IPS-18c (cell line): Measurements from ENCODE around the gene CCDC171.
"Not testable (repeated sequence)": the region's sequence is repeated elsewhere in the genome, so short reads cannot be mapped to it uniquely, and the experiment has no call there.

Experiments used
- H3K4me3 ChIP-seq: 2 replicates; pipeline ENCODE4 v1.7.0; 2013; ENCODE audit warnings: low read depth, mild to moderate bottlenecking, low read length, moderate library complexity; ENCODE audit not compliant: insufficient read depth
- H3K9me3 ChIP-seq: one replicate; pipeline ENCODE4 v1.6.1; 2013; ENCODE audit warnings: mild to moderate bottlenecking, low read length, moderate library complexity; ENCODE audit not compliant: control insufficient read depth, insufficient read depth

The CCDC171 gene

GRCh38 chr9:15552636-15553527, at the start of gene CCDC171:
Gene CCDC171 (plus strand): TSS chr9:15553043. CDS start chr9:15564089, 11,046 bp downstream.
- H3K4me3 ChIP-seq, result peak within 1 kb of the TSS; percentile 73
- H3K9me3 ChIP-seq, result no peaks in the 10 kb centered on the region

- no peak overlapping the region for H3K4me3 ChIP-seq
- H3K9me3 ChIP-seq, result no peaks in the 10 kb centered on the region
Measured at GRCh38 chr9:15505921-15506320, 46.9 kb upstream of the CCDC171 start.

- H3K4me3 ChIP-seq, result peak overlapping the region; percentile 92
- H3K9me3 ChIP-seq, result no peaks in the 10 kb centered on the region
Measured at GRCh38 chr9:15509931-15510788, 42.7 kb upstream of the CCDC171 start.

- H3K4me3 ChIP-seq, result peak within 1 kb of the TSS; percentile 92
- no peaks in the 10 kb centered on the region for H3K9me3 ChIP-seq
Measured at GRCh38 chr9:15510789-15511575, 41.9 kb upstream of the CCDC171 start, which contains the start of gene PSIP1. Gene PSIP1 (minus strand): TSS chr9:15510970. CDS start chr9:15510188, 782 bp downstream.

- no peaks in the 10 kb centered on the region for H3K9me3 ChIP-seq
- peak overlapping the region; percentile 2; the same call in 1 of the 2 replicates for H3K4me3 ChIP-seq
Measured at GRCh38 chr9:15512204-15512603, 40.6 kb upstream of the CCDC171 start.

- no peaks in the 10 kb centered on the region for H3K9me3 ChIP-seq
- peak overlapping the region; percentile 17; the same call in 1 of the 2 replicates for H3K4me3 ChIP-seq
Measured at GRCh38 chr9:15512889-15513288, 40.0 kb upstream of the CCDC171 start.

- no peaks in the 10 kb centered on the region for H3K9me3 ChIP-seq
- H3K4me3 ChIP-seq, result peak overlapping the region; percentile 17; the same call in 1 of the 2 replicates
Measured at GRCh38 chr9:15513335-15513734, 39.5 kb upstream of the CCDC171 start.

- no peak overlapping the region for H3K4me3 ChIP-seq
- no peaks in the 10 kb centered on the region for H3K9me3 ChIP-seq
Measured at GRCh38 chr9:15519831-15520230, 33.0 kb upstream of the CCDC171 start.

- H3K4me3 ChIP-seq, result no peak overlapping the region
Measured at GRCh38 chr9:15521254-15521653, 31.6 kb upstream of the CCDC171 start.

GRCh38 chr9:15522130-15522755, 30.6 kb upstream of the CCDC171 start:
- Histone ChIP-seq H3K4me3 (no peak overlapping the region), H3K9me3 (no peaks in the 10 kb centered on the region)

More at GRCh38 chr9:15521254-15521653, 31.6 kb upstream of the CCDC171 start:
- no peaks in the 10 kb centered on the region for H3K9me3 ChIP-seq

- Histone ChIP-seq H3K4me3 (no peak overlapping the region), H3K9me3 (no peaks in the 10 kb centered on the region)
Measured at GRCh38 chr9:15524845-15525455, 27.9 kb upstream of the CCDC171 start.

GRCh38 chr9:15525958-15526357, 26.9 kb upstream of the CCDC171 start:
- H3K4me3 ChIP-seq, result no peak overlapping the region
- H3K9me3 ChIP-seq, result no peaks in the 10 kb centered on the region

GRCh38 chr9:15527035-15527434, 25.8 kb upstream of the CCDC171 start:
- not testable (repeated sequence) for H3K9me3 ChIP-seq

GRCh38 chr9:15529566-15530324, 23.1 kb upstream of the CCDC171 start:
- Histone ChIP-seq H3K9me3 (no peaks in the 10 kb centered on the region), H3K4me3 (no peak overlapping the region)

More at GRCh38 chr9:15527035-15527434, 25.8 kb upstream of the CCDC171 start:
- not testable (repeated sequence) for H3K4me3 ChIP-seq

GRCh38 chr9:15531380-15531779, 21.5 kb upstream of the CCDC171 start:
- no peak overlapping the region for H3K4me3 ChIP-seq
- H3K9me3 ChIP-seq, result no peaks in the 10 kb centered on the region
